ENCODE measurements around the gene DTD1. TPM values are rescaled to one million over a fixed set of nuclear protein-coding genes. Genes with fewer than 3 reads are reported as not detected.

DTD1 gene
- total RNA-seq, 1 donor from 2014 or later: 68.2 TPM

DNA sequence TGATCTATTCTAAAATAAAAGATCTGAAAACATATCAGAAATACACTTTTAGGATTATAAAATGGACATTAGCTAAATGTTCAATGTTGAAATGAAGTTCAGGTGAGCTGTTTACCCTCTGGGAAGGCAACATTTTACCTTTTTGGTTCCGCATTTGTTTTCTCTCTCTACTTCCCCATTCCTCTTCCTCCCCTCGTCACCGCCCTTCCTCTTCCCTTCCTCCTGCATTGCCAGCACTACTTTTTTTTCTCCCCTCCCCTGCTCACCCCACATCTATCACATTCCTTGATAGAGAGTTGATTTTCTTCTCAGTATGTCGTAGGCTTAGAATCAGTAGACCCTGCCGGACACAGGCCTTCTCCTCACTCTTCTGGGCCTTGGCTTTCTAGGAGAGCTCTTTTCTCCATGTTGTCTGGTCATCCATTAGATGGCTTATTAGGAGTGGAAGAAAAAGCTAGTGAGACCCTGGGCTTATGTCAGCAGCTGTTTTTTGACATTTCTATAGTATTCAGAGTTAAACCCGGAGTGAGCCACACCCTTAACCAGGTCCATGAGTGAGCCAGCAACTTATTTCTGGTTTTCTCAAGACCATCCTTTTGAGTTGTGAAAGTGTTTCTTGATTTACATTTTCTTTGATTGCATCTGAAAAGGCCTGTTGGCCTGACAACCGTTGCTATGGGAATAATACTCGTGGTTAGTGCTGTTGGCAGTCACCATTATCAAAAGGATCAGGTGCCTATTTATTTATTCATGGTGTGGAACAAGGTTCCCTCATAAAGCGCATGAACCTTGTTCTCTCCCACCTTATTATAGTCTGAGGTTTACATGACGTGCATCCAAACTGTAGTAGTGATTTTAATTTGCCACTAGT, 90.9 kb downstream of the DTD1 start:
- H3K4me1 Mint-ChIP-seq: peaks cover 26% of the 10 kb centered on the region
- H3K4me3 Mint-ChIP-seq: peak overlapping the region; percentile 60
- peak; percentile 5 for DNase-seq (ENCODE audit: low read depth, low spot score)
- H3K9me3 Mint-ChIP-seq: no peaks in the 10 kb centered on the region
- no peak for TF ChIP-seq CTCF (conservative IDR thresholded peaks at IDR 0.05)
- peak overlapping the region; percentile 99 for H3K27ac Mint-ChIP-seq (ENCODE audit: unreplicated experiment)
- no peaks in the 10 kb centered on the region for H3K27me3 Mint-ChIP-seq (ENCODE audit: low read depth)
- no peaks in the 10 kb centered on the region for H3K36me3 Mint-ChIP-seq (ENCODE audit: low read depth)

DNA sequence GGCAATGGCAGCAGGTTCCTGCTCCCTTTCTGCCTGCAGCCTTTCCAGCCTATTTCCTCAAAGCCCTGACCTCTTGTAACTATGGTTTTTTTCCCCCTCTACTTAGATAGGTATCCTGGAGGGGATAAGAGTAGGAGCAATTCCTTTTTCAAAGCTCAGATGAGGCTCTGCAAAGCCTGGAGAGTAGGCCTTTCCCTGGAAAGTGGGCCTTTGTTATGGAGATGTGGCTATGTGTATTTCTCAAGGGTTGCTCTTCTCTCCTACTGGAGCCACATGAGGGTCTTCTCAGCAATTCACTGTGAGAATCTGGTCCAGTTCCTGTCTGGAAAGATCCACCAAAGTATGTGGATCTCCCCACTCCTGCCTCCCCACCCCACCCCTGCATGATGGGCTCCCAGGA, 96.0 kb downstream of the DTD1 start:
- DNase-seq (ENCODE audit: low read depth, low spot score): no peak
- Mint-ChIP-seq H3K27ac (ENCODE audit: unreplicated experiment) (no peak overlapping the region), H3K36me3 (ENCODE audit: low read depth) (no peaks in the 10 kb centered on the region), H3K4me3 (no peak overlapping the region), H3K4me1 (peaks cover 15% of the 10 kb centered on the region), H3K27me3 (ENCODE audit: low read depth) (no peaks in the 10 kb centered on the region), H3K9me3 (no peaks in the 10 kb centered on the region)
- TF ChIP-seq CTCF (conservative IDR thresholded peaks at IDR 0.05): no peak

- TF ChIP-seq CTCF (conservative IDR thresholded peaks at IDR 0.05): no peak
- no peaks in the 10 kb centered on the region for H3K27me3 Mint-ChIP-seq (ENCODE audit: low read depth)
- no peaks in the 10 kb centered on the region for H3K36me3 Mint-ChIP-seq (ENCODE audit: low read depth)
- H3K27ac Mint-ChIP-seq (ENCODE audit: unreplicated experiment): no peak overlapping the region
- DNase-seq (ENCODE audit: low read depth, low spot score): no peak
- H3K9me3 Mint-ChIP-seq: peaks cover 2% of the 10 kb centered on the region
- no peak overlapping the region for H3K4me3 Mint-ChIP-seq
- peaks cover 7% of the 10 kb centered on the region for H3K4me1 Mint-ChIP-seq
Measured at GRCh38 chr20:18684775-18685174, 96.9 kb downstream of the DTD1 start.

- Mint-ChIP-seq H3K4me1 (peaks cover 7% of the 10 kb centered on the region), H3K36me3 (ENCODE audit: low read depth) (no peaks in the 10 kb centered on the region), H3K9me3 (peaks cover 2% of the 10 kb centered on the region), H3K4me3 (no peak overlapping the region), H3K27ac (ENCODE audit: unreplicated experiment) (no peak overlapping the region), H3K27me3 (ENCODE audit: low read depth) (no peaks in the 10 kb centered on the region)
- DNase-seq (ENCODE audit: low read depth, low spot score): no peak
- TF ChIP-seq CTCF (conservative IDR thresholded peaks at IDR 0.05): no peak
Measured at GRCh38 chr20:18685406-18685805, 97.6 kb downstream of the DTD1 start.

GRCh38 chr20:18686696-18687095, 98.8 kb downstream of the DTD1 start:
- TF ChIP-seq CTCF (conservative IDR thresholded peaks at IDR 0.05): no peak
- DNase-seq (ENCODE audit: low read depth, low spot score): no peak
- peaks cover 2% of the 10 kb centered on the region for H3K9me3 Mint-ChIP-seq
- H3K36me3 Mint-ChIP-seq (ENCODE audit: low read depth): no peaks in the 10 kb centered on the region
- no peaks in the 10 kb centered on the region for H3K27me3 Mint-ChIP-seq (ENCODE audit: low read depth)
- no peak overlapping the region for H3K4me3 Mint-ChIP-seq
- no peak overlapping the region for H3K27ac Mint-ChIP-seq (ENCODE audit: unreplicated experiment)
- no peaks in the 10 kb centered on the region for H3K4me1 Mint-ChIP-seq

All from neural crest cell (in vitro differentiated cells).